SU-DHL-6 (cell line): ENCODE data around the gene KCNIP2.

Source experiments
- CTCF ChIP-seq: fragments of 200-600 bp; sonication (generic); IDR thresholded peaks from one replicate; pipeline ENCODE4 v1.5.1; 2017; ENCODE audit warnings: antibody characterized with exemption, mild to moderate bottlenecking, low read length, moderate library complexity; ENCODE audit not compliant: insufficient read depth, poor library complexity, severe bottlenecking
- EZH2phosphoT487 ChIP-seq: fragments of 200-600 bp; sonication (generic), shearing (Covaris generic); conservative IDR thresholded peaks from 2 replicates; pipeline ENCODE4 v1.6.1; 2018; ENCODE audit warnings: mild to moderate bottlenecking, antibody characterized with exemption, low read length, moderate library complexity, mixed read lengths

- no peak for TF ChIP-seq EZH2phosphoT487
- no peak for TF ChIP-seq CTCF
Measured at GRCh38 chr10:101784558-101784957, 59.0 kb downstream of the KCNIP2 start.
